ENCODE measurements around the gene CLDN5.

Gene CLDN5

DNA sequence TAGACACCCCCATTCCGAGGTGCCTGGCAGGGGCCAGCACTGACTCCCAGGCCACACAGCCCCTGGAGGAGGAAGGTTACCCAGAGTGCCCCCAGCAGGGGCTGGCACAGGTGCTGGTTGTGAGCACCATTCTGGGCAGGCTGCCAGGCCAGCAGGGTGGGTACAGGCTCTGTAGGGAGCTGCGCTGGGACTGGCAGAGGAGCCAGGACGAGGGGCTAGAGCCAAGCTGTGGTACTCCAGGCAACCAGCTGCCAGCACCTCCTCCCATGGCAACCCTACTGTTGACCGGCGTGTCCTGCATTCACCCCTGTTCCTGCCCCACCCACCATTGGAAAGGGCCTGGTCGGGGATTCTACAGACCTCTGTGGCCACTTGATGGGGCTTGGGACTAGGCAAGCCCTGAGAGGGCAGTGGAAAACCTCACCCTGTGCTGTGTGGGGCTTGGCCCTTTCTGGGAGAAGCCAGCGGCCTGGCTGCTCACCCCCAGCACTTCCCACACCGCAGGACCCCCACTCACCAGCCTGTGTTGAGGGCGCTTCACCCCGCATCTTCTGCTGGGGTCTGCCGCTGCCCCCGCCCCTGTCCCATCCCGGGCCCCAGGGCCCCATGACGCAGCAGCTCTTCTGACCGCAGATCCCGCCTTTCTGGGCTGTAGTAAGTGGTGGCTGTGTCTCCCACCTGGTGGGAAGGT, 1.9 kb downstream of the CLDN5 start:
- no peak for DNase-seq (ENCODE audit: extremely low spot score)
- POLR2A ChIA-PET: interaction anchor here (1.4 kb wide), 1 partner anchor 42 kb away, joined by 3 read pairs; the partner anchor contains the start of gene CDC45
- TF ChIP-seq BHLHE40 (IDR thresholded peaks at IDR 0.05; ENCODE audit: borderline replicate concordance): no peak
- CTCF ChIA-PET: no interaction called here

DNA sequence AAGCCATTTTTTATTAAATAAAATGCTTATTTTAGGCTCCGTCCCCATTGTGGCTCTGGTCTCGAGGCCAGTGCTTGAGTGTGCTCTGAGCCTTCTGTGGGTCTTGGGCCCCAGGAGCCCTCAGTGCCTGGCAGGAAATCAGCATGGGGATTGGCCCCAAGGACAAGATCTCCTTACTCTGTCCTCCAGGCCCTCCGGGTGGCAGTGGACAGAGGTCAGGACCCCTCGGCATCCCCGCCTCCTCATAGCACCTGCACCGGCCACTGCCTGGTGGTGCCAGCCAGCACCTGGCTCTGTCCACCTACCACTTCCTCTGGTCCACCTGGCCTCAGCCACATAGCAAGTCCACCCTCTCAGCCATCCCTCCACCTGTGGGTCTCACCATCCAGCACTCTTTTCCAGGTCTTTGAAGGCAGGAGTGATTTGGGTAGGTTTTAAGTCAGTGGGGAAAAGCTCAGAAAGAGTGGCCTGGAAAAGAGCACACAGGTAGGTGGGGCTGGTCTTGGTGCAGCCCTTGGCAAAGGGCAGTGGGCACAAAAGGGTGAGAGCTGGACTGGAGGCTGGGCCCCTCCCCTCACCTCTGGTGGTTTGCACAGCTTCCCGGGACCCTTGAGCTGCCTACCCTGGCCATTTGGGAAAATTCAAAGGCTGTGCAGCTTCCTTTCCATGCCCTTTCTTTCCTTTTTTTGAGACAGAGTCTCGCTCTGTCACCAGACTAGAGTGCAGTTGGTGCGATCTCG, 3.5 kb downstream of the CLDN5 start:
- no peak for DNase-seq (ENCODE audit: extremely low spot score)
- ChIA-PET CTCF (no interaction called here), POLR2A (interaction anchor here (1.4 kb wide), 1 partner anchor 41 kb away, joined by 3 read pairs; the partner anchor contains the start of gene CDC45)
- TF ChIP-seq LEF1 (IDR thresholded peaks at IDR 0.05; ENCODE audit: borderline replicate concordance) (no peak), FOXA1 (IDR thresholded peaks at IDR 0.05) (no peak), SUZ12 (IDR thresholded peaks at IDR 0.05) (no peak), NFRKB (IDR thresholded peaks at IDR 0.05) (no peak), FOXK2 (IDR thresholded peaks at IDR 0.05) (no peak), FOXM1 (IDR thresholded peaks at IDR 0.05; ENCODE audit: borderline replicate concordance) (no peak), ZNF384 (IDR thresholded peaks at IDR 0.05) (no peak), ELF4 (IDR thresholded peaks at IDR 0.05) (no peak)

DNA sequence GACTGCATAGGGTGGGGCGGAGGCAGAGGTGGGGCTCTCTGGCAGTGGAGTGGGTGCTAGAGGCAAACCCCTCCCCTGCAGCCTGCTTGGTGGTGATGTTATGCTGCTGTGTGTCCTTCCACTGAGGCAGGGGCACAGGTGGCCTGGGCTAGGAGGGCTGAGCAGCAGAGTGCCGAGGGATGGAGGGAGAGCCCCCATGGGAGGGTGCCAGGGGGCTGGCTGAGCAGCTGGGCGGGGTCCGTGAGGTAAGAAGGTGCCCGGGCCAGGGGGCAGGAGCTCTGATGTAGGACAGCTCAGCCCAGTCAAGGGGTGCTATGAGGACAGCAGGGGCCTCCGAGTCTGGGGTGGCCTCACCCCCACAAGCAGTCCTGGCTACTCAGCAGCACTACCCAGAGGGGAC, 4.2 kb downstream of the CLDN5 start:
- POLR2A ChIA-PET: no interaction called here
- TF ChIP-seq FOXA1 (IDR thresholded peaks at IDR 0.05): no peak
- TF ChIP-seq FOXM1 (IDR thresholded peaks at IDR 0.05; ENCODE audit: borderline replicate concordance): no peak
- TF ChIP-seq BHLHE40 (IDR thresholded peaks at IDR 0.05; ENCODE audit: borderline replicate concordance): no peak
- no peak for TF ChIP-seq HDGF (IDR thresholded peaks at IDR 0.05; ENCODE audit: borderline replicate concordance)
- TF ChIP-seq ZNF384 (IDR thresholded peaks at IDR 0.05): no peak
- no peak for TF ChIP-seq L3MBTL2 (conservative IDR thresholded peaks at IDR 0.05)
- no peak for TF ChIP-seq NFRKB (IDR thresholded peaks at IDR 0.05)
- TF ChIP-seq ELF4 (IDR thresholded peaks at IDR 0.05): no peak
- TF ChIP-seq SP1 (IDR thresholded peaks at IDR 0.05): no peak
- no peak for TF ChIP-seq CTBP1 (IDR thresholded peaks at IDR 0.05; ENCODE audit: borderline replicate concordance)
- no peak for TF ChIP-seq LEF1 (IDR thresholded peaks at IDR 0.05; ENCODE audit: borderline replicate concordance)
- TF ChIP-seq, protein P1, sequence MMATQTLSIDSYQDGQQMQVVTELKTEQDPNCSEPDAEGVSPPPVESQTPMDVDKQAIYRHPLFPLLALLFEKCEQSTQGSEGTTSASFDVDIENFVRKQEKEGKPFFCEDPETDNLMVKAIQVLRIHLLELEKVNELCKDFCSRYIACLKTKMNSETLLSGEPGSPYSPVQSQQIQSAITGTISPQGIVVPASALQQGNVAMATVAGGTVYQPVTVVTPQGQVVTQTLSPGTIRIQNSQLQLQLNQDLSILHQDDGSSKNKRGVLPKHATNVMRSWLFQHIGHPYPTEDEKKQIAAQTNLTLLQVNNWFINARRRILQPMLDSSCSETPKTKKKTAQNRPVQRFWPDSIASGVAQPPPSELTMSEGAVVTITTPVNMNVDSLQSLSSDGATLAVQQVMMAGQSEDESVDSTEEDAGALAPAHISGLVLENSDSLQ (IDR thresholded peaks at IDR 0.05): no peak
- no peak for TF ChIP-seq ARNT (IDR thresholded peaks at IDR 0.05)
- DNase-seq (ENCODE audit: extremely low spot score): no peak
- CTCF ChIA-PET: no interaction called here

GRCh38 chr22:19519041-19519926, 4.9 kb downstream of the CLDN5 start:
- TF ChIP-seq NFRKB (IDR thresholded peaks at IDR 0.05) (no peak), FOXA1 (IDR thresholded peaks at IDR 0.05) (no peak), ELF4 (IDR thresholded peaks at IDR 0.05) (no peak), TARDBP (IDR thresholded peaks at IDR 0.05) (no peak), CTBP1 (IDR thresholded peaks at IDR 0.05; ENCODE audit: borderline replicate concordance) (no peak), SUZ12 (IDR thresholded peaks at IDR 0.05) (no peak), HDGF (IDR thresholded peaks at IDR 0.05; ENCODE audit: borderline replicate concordance) (no peak), L3MBTL2 (conservative IDR thresholded peaks at IDR 0.05) (no peak), BHLHE40 (IDR thresholded peaks at IDR 0.05; ENCODE audit: borderline replicate concordance) (no peak), LEF1 (IDR thresholded peaks at IDR 0.05; ENCODE audit: borderline replicate concordance) (no peak), FOXM1 (IDR thresholded peaks at IDR 0.05; ENCODE audit: borderline replicate concordance) (no peak), SP1 (IDR thresholded peaks at IDR 0.05) (no peak), ARNT (IDR thresholded peaks at IDR 0.05) (no peak), FOXK2 (IDR thresholded peaks at IDR 0.05) (no peak), ZNF384 (IDR thresholded peaks at IDR 0.05) (no peak)
- TF ChIP-seq, protein P1 (IDR thresholded peaks at IDR 0.05): no peak
- no peak for DNase-seq (ENCODE audit: extremely low spot score)
- CTCF ChIA-PET: no interaction called here
- POLR2A ChIA-PET: no interaction called here

GRCh38 chr22:19518635-19519034, 5.6 kb downstream of the CLDN5 start:
- TF ChIP-seq SP1 (IDR thresholded peaks at IDR 0.05): no peak
- no peak for TF ChIP-seq CTBP1 (IDR thresholded peaks at IDR 0.05; ENCODE audit: borderline replicate concordance)
- TF ChIP-seq FOXM1 (IDR thresholded peaks at IDR 0.05; ENCODE audit: borderline replicate concordance): no peak
- TF ChIP-seq ARNT (IDR thresholded peaks at IDR 0.05): no peak
- no peak for TF ChIP-seq NFRKB (IDR thresholded peaks at IDR 0.05)
- no peak for TF ChIP-seq SUZ12 (IDR thresholded peaks at IDR 0.05)
- TF ChIP-seq, protein P1 (IDR thresholded peaks at IDR 0.05): no peak
- no peak for TF ChIP-seq FOXK2 (IDR thresholded peaks at IDR 0.05)
- no peak for TF ChIP-seq BHLHE40 (IDR thresholded peaks at IDR 0.05; ENCODE audit: borderline replicate concordance)
- no peak for TF ChIP-seq HDGF (IDR thresholded peaks at IDR 0.05; ENCODE audit: borderline replicate concordance)
- no peak for TF ChIP-seq ELF4 (IDR thresholded peaks at IDR 0.05)
- TF ChIP-seq ZNF384 (IDR thresholded peaks at IDR 0.05): no peak
- ChIA-PET POLR2A (no interaction called here), CTCF (no interaction called here)
- no peak for DNase-seq (ENCODE audit: extremely low spot score)

Measured in HEK293T (cell line).